GM12878 (cell line): ENCODE data around the gene SEMA4D. TPM values are rescaled to one million over a fixed set of nuclear protein-coding genes. Genes with fewer than 3 reads are reported as not detected.

Source experiments
- ATAC-seq: fragments of 200-7000 bp; cut with Tn5 transposase; 3 replicates; pipeline ENCODE4 v1.9.1; 2020; ENCODE audit warnings: mild to moderate bottlenecking, moderate library complexity
- BruUV-seq: library from RNA; stranded (reverse); fragments of 400-500 nt; replicated peaks from 2 replicates; lab custom pipeline; 2021; lab: Mats Ljungman, UMichigan
- CTCF ChIA-PET: fragments of 300-600 bp; sonication (Branson Sonifier 250); formaldehyde crosslinking; extraction: SDS; loops from one replicate; lab custom pipeline; 2021; ENCODE audit warnings: inconsistent platforms; lab: Yijun Ruan, JAX
- POLR2A ChIA-PET: fragments of 350-600 bp; formaldehyde crosslinking; extraction: SDS; loops from one replicate; lab custom pipeline; 2021; ENCODE audit warnings: inconsistent platforms; lab: Charles Lee
- RAD21 ChIA-PET: fragments of 300-600 bp; sonication (Branson Sonifier 250); formaldehyde crosslinking; loops from one replicate; lab custom pipeline; 2023; ENCODE audit warnings: antibody characterized with exemption; ENCODE audit not compliant: unreplicated experiment; lab: Charles Lee
- SMC1A ChIA-PET: fragments of 300-600 bp; sonication (Branson Sonifier 250); formaldehyde crosslinking; loops from one replicate; lab custom pipeline; 2023; ENCODE audit not compliant: unreplicated experiment, uncharacterized antibody; lab: Charles Lee
- DNase-seq: peaks from one replicate; pipeline ENCODE4 v3.0.0-alpha.2; 2011; ENCODE audit warnings: low read depth, low spot score
- FAIRE-seq: peaks from 3 replicates; lab custom pipeline; 2011; peaks lifted over from hg19 to GRCh38; lab: Jason Lieb, UNC
- H2AFZ ChIP-seq: 2 replicates; pipeline ENCODE4 v1.6.0; 2011; ENCODE audit warnings: low read depth, low read length, control low read depth; ENCODE audit not compliant: control insufficient read depth
- H3K27ac ChIP-seq: 2 replicates; pipeline ENCODE4 v1.5.1; 2011; ENCODE audit warnings: control low read depth; ENCODE audit not compliant: control insufficient read depth, insufficient read depth
- H3K27me3 ChIP-seq, 2 experiments: replicated peaks in 1 of 2; 2 replicates each; pipeline versions ENCODE4 v1.6.0 to v1.6.1; 2011; ENCODE audit warnings: low read length in 1 of 2; ENCODE audit not compliant: control insufficient read depth in 2 of 2, insufficient read depth in 2 of 2
- H3K36me3 ChIP-seq, 2 experiments: 2 replicates each; pipeline ENCODE4 v1.5.1; 2011; ENCODE audit warnings: low read length in 1 of 2; ENCODE audit not compliant: control insufficient read depth in 2 of 2, insufficient read depth in 2 of 2
- H3K4me1 ChIP-seq: 2 replicates; pipeline ENCODE4 v1.6.1; 2011; ENCODE audit warnings: mild to moderate bottlenecking, low read length, moderate library complexity, mixed read lengths; ENCODE audit not compliant: control insufficient read depth, insufficient read depth
- H3K4me2 ChIP-seq: 2 replicates; pipeline ENCODE4 v1.6.0; 2011; ENCODE audit warnings: control low read depth; ENCODE audit not compliant: control insufficient read depth, insufficient read depth
- H3K4me3 ChIP-seq: fragments of 200-600 bp; sonication (generic); 2 replicates; pipeline ENCODE4 v1.5.1; 2016
- H3K79me2 ChIP-seq: 2 replicates; pipeline ENCODE4 v1.6.0; 2011; ENCODE audit warnings: low read length; ENCODE audit not compliant: control insufficient read depth, insufficient read depth
- H3K9ac ChIP-seq: 2 replicates; pipeline ENCODE4 v1.8.0; 2011; ENCODE audit warnings: low read length, control low read depth, mixed read lengths; ENCODE audit not compliant: control insufficient read depth, insufficient read depth
- H3K9me3 ChIP-seq: replicated peaks from 3 replicates; pipeline ENCODE4 v1.5.1; 2011; ENCODE audit warnings: mild to moderate bottlenecking, low read length; ENCODE audit not compliant: control insufficient read depth, insufficient read depth
- H4K20me1 ChIP-seq: 2 replicates; pipeline ENCODE4 v1.6.0; 2011; ENCODE audit not compliant: control insufficient read depth, insufficient read depth
- GATAD2B ChIP-seq: fragments of 450-650 bp; conservative IDR thresholded peaks from 2 replicates; pipeline ENCODE4 v1.6.1; 2017; ENCODE audit warnings: low read depth, mild to moderate bottlenecking, moderate library complexity
- JUND ChIP-seq: IDR thresholded peaks from 2 replicates; pipeline ENCODE4 v1.6.1; 2012; ENCODE audit warnings: low read depth, mild to moderate bottlenecking, low read length, improper control_type of control experiment, moderate library complexity
- SIN3A ChIP-seq: IDR thresholded peaks from 2 replicates; pipeline ENCODE4 v1.6.1; 2012; ENCODE audit warnings: low read depth, low read length, improper control_type of control experiment
- SMAD5 ChIP-seq: IDR thresholded peaks from 2 replicates; pipeline ENCODE4 v1.6.1; 2016; ENCODE audit warnings: antibody characterized with exemption, low read depth
- TCF12 ChIP-seq: IDR thresholded peaks from 2 replicates; pipeline ENCODE4 v1.6.1; 2011; ENCODE audit warnings: low read depth, mild to moderate bottlenecking, low read length
- TCF3 ChIP-seq: IDR thresholded peaks from 2 replicates; pipeline ENCODE4 v1.6.1; 2012; ENCODE audit warnings: low read depth, mild to moderate bottlenecking, low read length, borderline replicate concordance; ENCODE audit not compliant: insufficient read depth
- ZNF217 ChIP-seq: fragments of 450-650 bp; IDR thresholded peaks from 2 replicates; pipeline ENCODE4 v1.6.1; 2017; ENCODE audit warnings: antibody characterized with exemption, mild to moderate bottlenecking
- WGBS: methylation state at CpG from one replicate; pipeline ENCODE4 v1.1.6; 2016; ENCODE audit warnings: low lambda C conversion rate; ENCODE audit not compliant: insufficient replicate concordance, insufficient coverage; ENCODE audit errors: missing lambda C conversion rate; 5-methylcytosine and 5-hydroxymethylcytosine counted together
- in situ Hi-C: fragments of 300-500 bp; cut with MboI; formaldehyde crosslinking; loops from 9 replicates; pipeline ENCODE4 v1.14.3; 2018; ENCODE audit warnings: mixed read lengths
- intact Hi-C: fragments of 100-400 bp; cut with micrococcal nuclease; formaldehyde crosslinking; loops from one replicate; pipeline ENCODE4 v1.14.2; 2022; ENCODE audit not compliant: unreplicated experiment
- polyA plus RNA-seq, 11 experiments: library from polyadenylated mRNA; depleted of rRNA in 4 of 11; unstranded in 6 of 11; stranded (reverse) in 5 of 11; fragments of >200 nt; fragmentation: Nextera tagmentation in 4 of 11; fragmentation: Illumina TruSeq in 1 of 11; extraction: Ambion mirVana in 4 of 11; extraction: Trizol in 1 of 11; gene quantifications; 1 replicate in 1 of 11; 2 replicates in 10 of 11; pipeline versions ENCODE4 v1.2.1 to v1.2.3, GENCODE V29; 2011 to 2016; ENCODE audit warnings: inconsistent platforms in 2 of 11, missing spikeins in 2 of 11, low read depth in 1 of 11
- total RNA-seq, 4 experiments: library from RNA; depleted of rRNA in 3 of 4; stranded (reverse); fragments of >200 nt in 3 of 4; fragmentation: Illumina TruSeq in 1 of 4; extraction: Trizol in 1 of 4; gene quantifications; 2 replicates each; pipeline versions ENCODE4 v1.2.1 to v1.2.3, GENCODE V29; 2013 to 2021
- TF ChIP-seq, protein P1 (sequence below): fragments of 450-650 bp; IDR thresholded peaks from 2 replicates; pipeline ENCODE4 v1.6.1; 2018; ENCODE audit warnings: borderline replicate concordance, mild to moderate bottlenecking; ENCODE audit not compliant: partially characterized antibody

Gene SEMA4D
- total and polyA plus RNA-seq, 10 of the 15 experiments (the other 5 are each of a cell fraction or from before 2014, with no cell fraction given) = 15.1 to 136 (median 39.6) TPM

GRCh38 chr9:89379508-89380115 is 118.3 kb downstream of the SEMA4D start:
- Histone ChIP-seq H3K79me2 (no peaks in the 10 kb centered on the region), H3K9ac (no peak overlapping the region), H3K27me3 (no peaks in the 10 kb centered on the region), H3K4me2 (no peak overlapping the region), H2AFZ (no peak overlapping the region), H4K20me1 (no peaks in the 10 kb centered on the region)
- in situ Hi-C loops (no loop called here), intact Hi-C loops (no loop called here)
- 93% methylated on average over 14 of the region's 14 CpGs for WGBS
- no TSS peak for BruUV-seq
- ChIA-PET POLR2A (interaction anchor here (0.7 kb wide), 1 partner anchor 331 kb away, joined by 3 read pairs; no protein-coding TSS in a partner anchor), SMC1A (interaction anchor here (1.0 to 1.3 kb wide), 2 partner anchors 37 to 169 kb away, joined by 3 to 4 read pairs; no protein-coding TSS in a partner anchor)
- no peak for ATAC-seq
- TF ChIP-seq TCF12 (no peak), TCF3 (no peak), JUND (no peak), SMAD5 (no peak), ZNF217 (no peak), SIN3A (no peak), GATAD2B (no peak)
- TF ChIP-seq, protein P1, sequence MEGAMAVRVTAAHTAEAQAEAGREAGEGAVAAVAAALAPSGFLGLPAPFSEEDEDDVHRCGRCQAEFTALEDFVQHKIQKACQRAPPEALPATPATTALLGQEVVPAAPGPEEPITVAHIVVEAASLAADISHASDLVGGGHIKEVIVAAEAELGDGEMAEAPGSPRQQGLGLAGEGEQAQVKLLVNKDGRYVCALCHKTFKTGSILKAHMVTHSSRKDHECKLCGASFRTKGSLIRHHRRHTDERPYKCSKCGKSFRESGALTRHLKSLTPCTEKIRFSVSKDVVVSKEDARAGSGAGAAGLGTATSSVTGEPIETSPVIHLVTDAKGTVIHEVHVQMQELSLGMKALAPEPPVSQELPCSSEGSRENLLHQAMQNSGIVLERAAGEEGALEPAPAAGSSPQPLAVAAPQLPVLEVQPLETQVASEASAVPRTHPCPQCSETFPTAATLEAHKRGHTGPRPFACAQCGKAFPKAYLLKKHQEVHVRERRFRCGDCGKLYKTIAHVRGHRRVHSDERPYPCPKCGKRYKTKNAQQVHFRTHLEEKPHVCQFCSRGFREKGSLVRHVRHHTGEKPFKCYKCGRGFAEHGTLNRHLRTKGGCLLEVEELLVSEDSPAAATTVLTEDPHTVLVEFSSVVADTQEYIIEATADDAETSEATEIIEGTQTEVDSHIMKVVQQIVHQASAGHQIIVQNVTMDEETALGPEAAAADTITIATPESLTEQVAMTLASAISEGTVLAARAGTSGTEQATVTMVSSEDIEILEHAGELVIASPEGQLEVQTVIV = no peak
- TF ChIP-seq, all 136 proteins: peak for 0
- ChIA-PET CTCF (interaction anchor here (1.0 kb wide), 1 partner anchor 169 kb away, joined by 5 read pairs; no protein-coding TSS in a partner anchor), RAD21 (interaction anchor here (1.2 kb wide), 1 partner anchor 169 kb away, joined by 5 read pairs; no protein-coding TSS in a partner anchor)
- Histone ChIP-seq H3K9me3 (no peaks in the 10 kb centered on the region), H3K36me3 (peaks cover 44 to 48% of the 10 kb centered on the region in 2 experiments), H3K4me1 (peaks cover 23% of the 10 kb centered on the region), H3K27ac (no peak overlapping the region), H3K4me3 (no peak overlapping the region)
- no peak for FAIRE-seq
- DNase-seq = no peak
